K562 (cell line): Measurements from ENCODE around the gene SLC22A12. TPM values are rescaled to one million over a fixed set of nuclear protein-coding genes. Genes with fewer than 3 reads are reported as not detected.

Experiments used
- ATAC-seq: fragments of 200-7000 bp; cut with Tn5 transposase; 3 replicates; pipeline ENCODE4 v1.9.1; 2020; ENCODE audit warnings: moderate library complexity
- BruUV-seq: library from RNA; stranded (reverse); fragments of 400-500 nt; replicated peaks from 2 replicates; lab custom pipeline; 2021; lab: Mats Ljungman, UMichigan
- CTCF ChIA-PET: fragments of 300-600 bp; formaldehyde crosslinking; extraction: SDS; loops from one replicate; lab custom pipeline; 2021; ENCODE audit warnings: low intra/inter-chr PET ratio; lab: Yijun Ruan, JAX
- POLR2A ChIA-PET: fragments of 300-600, 350-650 bp; sonication (Branson Sonifier 250); formaldehyde crosslinking; extraction: SDS; loops from one replicate; lab custom pipeline; 2021; ENCODE audit warnings: antibody characterized with exemption, inconsistent platforms; lab: Yijun Ruan, JAX
- DNase-seq, 4 experiments: peaks; one replicate each; pipeline versions ENCODE4 v3.0.0 to v3.0.0-alpha.2; 2011 to 2018; ENCODE audit warnings: low spot score in 3 of 4, mixed read lengths in 3 of 4; ENCODE audit errors: extremely low read depth in 1 of 4
- FAIRE-seq: peaks from 2 replicates; lab custom pipeline; 2011; peaks lifted over from hg19 to GRCh38; lab: Jason Lieb, UNC
- H2AFZ ChIP-seq: 2 replicates; pipeline ENCODE4 v1.6.0; 2011; ENCODE audit warnings: low read depth, low read length, control low read depth, inconsistent platforms
- H3K27ac ChIP-seq: fragments of 200-600 bp; 3 replicates; pipeline ENCODE4 v1.8.0; 2011; ENCODE audit warnings: low read depth, mild to moderate bottlenecking, control low read depth, inconsistent platforms, low read length, moderate library complexity, mixed read lengths; ENCODE audit errors: extremely low read depth
- H3K27me3 ChIP-seq, 2 experiments: fragments of 300-600 bp in 1 of 2; 2 replicates in 1 of 2; 3 replicates in 1 of 2; pipeline versions ENCODE4 v1.6.0 to v1.8.0; 2011; ENCODE audit warnings: inconsistent platforms in 2 of 2, low read length in 2 of 2, mild to moderate bottlenecking in 1 of 2, mixed read lengths in 1 of 2, moderate library complexity in 1 of 2; ENCODE audit not compliant: control insufficient read depth in 2 of 2, insufficient read depth in 2 of 2
- H3K36me3 ChIP-seq: fragments of 300-600 bp; 3 replicates; pipeline ENCODE4 v1.8.0; 2011; ENCODE audit warnings: mild to moderate bottlenecking, low read length, inconsistent platforms; ENCODE audit not compliant: control insufficient read depth, insufficient read depth
- H3K4me1 ChIP-seq, 2 experiments: fragments of 200-600 bp in 1 of 2; replicated peaks in 1 of 2; 2 replicates in 1 of 2; 3 replicates in 1 of 2; pipeline versions ENCODE4 v1.5.1 to v1.8.0; 2011; ENCODE audit warnings: inconsistent platforms in 2 of 2, low read length in 2 of 2, mild to moderate bottlenecking in 1 of 2, mixed read lengths in 1 of 2, moderate library complexity in 1 of 2; ENCODE audit not compliant: control insufficient read depth in 2 of 2, insufficient read depth in 2 of 2
- H3K4me2 ChIP-seq: 2 replicates; pipeline ENCODE4 v1.6.1; 2011; ENCODE audit warnings: low read length, control low read depth, inconsistent platforms, mixed read lengths; ENCODE audit not compliant: insufficient read depth
- H3K4me3 ChIP-seq: fragments of 200-600 bp; sonication (generic), shearing (Covaris generic); 2 replicates; pipeline ENCODE4 v1.5.1; 2016; ENCODE audit warnings: control low read depth, inconsistent platforms
- H3K79me2 ChIP-seq: fragments of 200-600 bp; 3 replicates; pipeline ENCODE4 v1.8.0; 2011; ENCODE audit warnings: low read length, inconsistent platforms; ENCODE audit not compliant: control insufficient read depth, insufficient read depth
- H3K9ac ChIP-seq, 2 experiments: 2 replicates each; pipeline versions ENCODE4 v1.6.0 to v1.6.1; 2011; ENCODE audit warnings: low read depth in 2 of 2, low read length in 2 of 2, control low read depth in 1 of 2, inconsistent platforms in 1 of 2, mild to moderate bottlenecking in 1 of 2, mixed read lengths in 1 of 2; ENCODE audit not compliant: insufficient read depth in 1 of 2
- H3K9me1 ChIP-seq: one replicate; pipeline ENCODE4 v1.6.0; 2011; ENCODE audit warnings: inconsistent platforms, mild to moderate bottlenecking, low read length, moderate library complexity; ENCODE audit not compliant: control insufficient read depth, insufficient read depth
- H3K9me3 ChIP-seq: replicated peaks from 2 replicates; pipeline ENCODE4 v1.5.1; 2011; ENCODE audit warnings: low read depth, low read length, inconsistent platforms; ENCODE audit not compliant: control insufficient read depth, insufficient read depth
- H4K20me1 ChIP-seq: replicated peaks from 2 replicates; pipeline ENCODE4 v1.6.1; 2011; ENCODE audit warnings: low read length, inconsistent platforms, mixed read lengths; ENCODE audit not compliant: control insufficient read depth, insufficient read depth
- CC2D1A ChIP-seq: fragments of 450-650 bp; IDR thresholded peaks from 2 replicates; pipeline ENCODE4 v1.6.1; 2017; ENCODE audit warnings: mild to moderate bottlenecking
- ELK1 ChIP-seq: sonication (generic); formaldehyde crosslinking; IDR thresholded peaks from 2 replicates; pipeline ENCODE4 v1.8.1; 2022; ENCODE audit warnings: missing genetic modification reagents
- EZH2 ChIP-seq: IDR thresholded peaks from 2 replicates; pipeline ENCODE4 v1.6.1; 2012; ENCODE audit warnings: low read depth, mild to moderate bottlenecking, inconsistent platforms, low read length, borderline replicate concordance
- HLTF ChIP-seq: fragments of 450-650 bp; IDR thresholded peaks from 2 replicates; pipeline ENCODE4 v1.6.1; 2016
- KAT8 ChIP-seq: fragments of 450-650 bp; IDR thresholded peaks from 2 replicates; pipeline ENCODE4 v1.6.1; 2016; ENCODE audit warnings: low read depth, mild to moderate bottlenecking
- NEUROD1 ChIP-seq: fragments of 150-350 bp; IDR thresholded peaks from 2 replicates; pipeline ENCODE4 v1.6.1; 2014; ENCODE audit warnings: borderline replicate concordance, low read length, low read depth; ENCODE audit not compliant: partially characterized antibody
- POLR2B ChIP-seq: fragments of 450-650 bp; IDR thresholded peaks from 2 replicates; pipeline ENCODE4 v1.6.1; 2018; ENCODE audit warnings: low read depth; ENCODE audit not compliant: partially characterized antibody
- ZBTB49 ChIP-seq: sonication (generic); formaldehyde crosslinking; IDR thresholded peaks from 2 replicates; pipeline ENCODE4 v1.8.0; 2022; ENCODE audit warnings: missing genetic modification reagents, mild to moderate bottlenecking, borderline replicate concordance
- ZNF586 ChIP-seq: fragments of 450-650 bp; formaldehyde crosslinking; conservative IDR thresholded peaks from 2 replicates; pipeline ENCODE4 v1.4.0; 2020; ENCODE audit warnings: mild to moderate bottlenecking, moderate library complexity
- WGBS: fragments of 100-300 bp; shearing (Covaris generic); methylation state at CpG from one replicate; pipeline ENCODE4 v1.1.6; 2016; ENCODE audit warnings: low coverage, mixed read lengths; ENCODE audit not compliant: insufficient coverage; ENCODE audit errors: missing lambda C conversion rate; 5-methylcytosine and 5-hydroxymethylcytosine counted together
- in situ Hi-C: fragments of 300-500 bp; cut with MboI; formaldehyde crosslinking; loops from 4 replicates; pipeline ENCODE4 v1.15.0; 2018; ENCODE audit warnings: inconsistent platforms, mixed read lengths
- intact Hi-C: fragments of 100-400 bp; cut with micrococcal nuclease; formaldehyde crosslinking; loops from 2 replicates; pipeline ENCODE4 v1.14.2; 2022
- polyA plus RNA-seq, 8 experiments: library from polyadenylated mRNA; depleted of rRNA in 4 of 8; stranded (reverse) in 5 of 8; unstranded in 3 of 8; fragments of >200 nt; fragmentation: Nextera tagmentation in 2 of 8; fragmentation: Illumina TruSeq in 1 of 8; extraction: Ambion mirVana in 2 of 8; extraction: Trizol in 1 of 8; gene quantifications; 2 replicates each; pipeline versions ENCODE4 v1.2.1 to v1.2.3, GENCODE V29; 2011 to 2014; ENCODE audit warnings: inconsistent platforms in 1 of 8, missing spikeins in 1 of 8
- total RNA-seq, 7 experiments: library from RNA; depleted of rRNA in 6 of 7; stranded (reverse); fragments of >200 nt in 6 of 7; fragmentation: Illumina TruSeq in 2 of 7; extraction: Trizol in 2 of 7; gene quantifications; 2 replicates each; pipeline versions ENCODE4 v1.2.1 to v1.2.3, GENCODE V29; 2011 to 2021; ENCODE audit warnings: low replicate concordance in 1 of 7

Gene SLC22A12
- total and polyA plus RNA-seq, 9 of the 15 experiments (the other 6 are each of a cell fraction or from before 2014, with no cell fraction given) = not detected

- Histone ChIP-seq H3K4me2 (no peak overlapping the region), H3K79me2 (no peaks in the 10 kb centered on the region), H3K9ac (no peak overlapping the region), H2AFZ (no peak overlapping the region), H3K4me1 (peaks cover 0 to 17% of the 10 kb centered on the region in 2 experiments; a peak in 1 of 5 replicates), H3K27ac (no peak overlapping the region), H3K36me3 (no peaks in the 10 kb centered on the region), H3K27me3 (peaks cover 5 to 42% of the 10 kb centered on the region in 2 experiments; a peak in 2 of 5 replicates), H3K9me1 (no peaks in the 10 kb centered on the region), H4K20me1 (peaks cover 4% of the 10 kb centered on the region; the same call in 1 of the 2 replicates), H3K9me3 (no peaks in the 10 kb centered on the region), H3K4me3 (no peak overlapping the region)
- POLR2A ChIA-PET = interaction anchor here (1.0 to 1.1 kb wide), 2 partner anchors 9 to 49 kb away, joined by 3 to 6 read pairs; no protein-coding TSS in a partner anchor
- intact Hi-C loops = no loop called here
- DNase-seq (no peak), ATAC-seq (no peak), FAIRE-seq (no peak)
- TF ChIP-seq ELK1 (CRISPR knock-in tag) (no peak), ZNF586 (CRISPR knock-in tag) (no peak), HLTF (no peak), CC2D1A (no peak), NEUROD1 (no peak), KAT8 (no peak), POLR2B (no peak), EZH2 (no peak), ZBTB49 (no peak)
- WGBS = 0% methylated on average over 1 of the region's 2 CpGs
- in situ Hi-C loops = no loop called here
- no TSS peak for BruUV-seq
- CTCF ChIA-PET = no interaction called here
Observed at GRCh38 chr11:64611176-64611575, 20.2 kb downstream of the SLC22A12 start.
